NCI-H128 (cell line): ENCODE results near the gene CHRDL1.
"Not testable (repeated sequence)": the region's sequence is repeated elsewhere in the genome, so short reads cannot be mapped to it uniquely, and the experiment has no call there.

Source experiments
- DNase-seq: peaks from one replicate; lab custom pipeline; 2025; ENCODE audit not compliant: unreplicated experiment; lab: John Stamatoyannopoulos, UW

CHRDL1 gene

DNA sequence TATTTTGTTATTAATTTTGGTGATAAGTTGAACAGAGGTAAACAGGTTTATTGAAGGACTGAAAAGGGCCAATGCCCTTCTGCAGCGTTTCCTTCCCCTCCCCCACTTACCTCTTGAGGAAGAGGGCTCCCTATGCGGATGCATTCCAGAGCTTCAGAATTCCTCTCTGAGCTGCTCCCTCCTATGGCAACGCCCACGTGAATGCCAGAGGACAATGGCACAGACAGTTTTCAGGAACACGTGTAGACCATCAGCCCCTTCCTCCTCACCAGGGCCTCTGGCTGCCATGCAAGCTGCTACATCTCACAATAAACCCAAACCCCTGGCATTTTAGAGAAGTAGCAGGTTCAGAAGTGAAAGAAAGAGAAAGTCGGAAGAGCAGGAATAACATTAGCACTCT is 127.9 kb downstream of the CHRDL1 start:
- DNase-seq, result no peak

GRCh38 chrX:110665223-110666002 is 130.2 kb downstream of the CHRDL1 start:
- DNase-seq, result no peak

GRCh38 chrX:110657073-110657472 is 138.5 kb downstream of the CHRDL1 start:
- no peak for DNase-seq

DNA sequence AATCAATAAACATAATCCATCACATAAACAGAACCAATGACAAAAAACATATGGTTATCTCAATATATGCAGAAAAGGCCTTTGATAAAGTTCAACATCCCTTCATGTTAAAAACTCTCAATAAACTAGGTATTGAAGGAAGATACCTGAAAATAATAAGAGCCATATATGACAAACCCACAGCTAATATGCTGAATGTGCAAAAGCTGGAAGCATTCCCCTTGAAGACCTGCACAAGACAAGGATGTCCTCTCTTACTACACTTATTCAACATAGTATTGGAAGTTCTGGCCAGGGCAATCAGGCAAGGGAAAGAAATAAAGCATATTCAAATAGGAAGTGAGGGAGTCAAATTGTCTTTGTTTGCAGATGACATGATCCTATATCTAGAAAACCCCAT is 141.3 kb downstream of the CHRDL1 start:
- not testable (repeated sequence) for DNase-seq

DNA sequence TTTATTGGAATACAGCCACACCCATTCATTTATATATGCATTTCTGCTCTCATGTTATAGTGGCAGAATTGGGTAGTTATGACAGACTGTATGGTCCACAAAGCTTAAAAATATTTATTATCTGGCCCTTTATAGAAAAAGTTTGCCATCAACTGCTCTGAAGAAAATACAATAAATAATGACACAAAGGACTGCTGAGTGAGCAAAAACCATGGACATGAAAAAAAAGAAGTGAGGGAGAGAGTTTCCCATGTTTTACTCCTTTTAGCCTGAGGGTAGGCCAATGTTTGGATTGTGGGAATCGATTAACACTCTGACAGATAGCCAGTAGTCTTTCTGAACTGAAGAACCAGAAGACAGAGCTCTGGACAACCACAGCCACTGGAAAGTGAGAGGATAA is 149.2 kb downstream of the CHRDL1 start:
- DNase-seq, result no peak
